ENCODE measurements around the gene MTA1.

Gene MTA1

DNA sequence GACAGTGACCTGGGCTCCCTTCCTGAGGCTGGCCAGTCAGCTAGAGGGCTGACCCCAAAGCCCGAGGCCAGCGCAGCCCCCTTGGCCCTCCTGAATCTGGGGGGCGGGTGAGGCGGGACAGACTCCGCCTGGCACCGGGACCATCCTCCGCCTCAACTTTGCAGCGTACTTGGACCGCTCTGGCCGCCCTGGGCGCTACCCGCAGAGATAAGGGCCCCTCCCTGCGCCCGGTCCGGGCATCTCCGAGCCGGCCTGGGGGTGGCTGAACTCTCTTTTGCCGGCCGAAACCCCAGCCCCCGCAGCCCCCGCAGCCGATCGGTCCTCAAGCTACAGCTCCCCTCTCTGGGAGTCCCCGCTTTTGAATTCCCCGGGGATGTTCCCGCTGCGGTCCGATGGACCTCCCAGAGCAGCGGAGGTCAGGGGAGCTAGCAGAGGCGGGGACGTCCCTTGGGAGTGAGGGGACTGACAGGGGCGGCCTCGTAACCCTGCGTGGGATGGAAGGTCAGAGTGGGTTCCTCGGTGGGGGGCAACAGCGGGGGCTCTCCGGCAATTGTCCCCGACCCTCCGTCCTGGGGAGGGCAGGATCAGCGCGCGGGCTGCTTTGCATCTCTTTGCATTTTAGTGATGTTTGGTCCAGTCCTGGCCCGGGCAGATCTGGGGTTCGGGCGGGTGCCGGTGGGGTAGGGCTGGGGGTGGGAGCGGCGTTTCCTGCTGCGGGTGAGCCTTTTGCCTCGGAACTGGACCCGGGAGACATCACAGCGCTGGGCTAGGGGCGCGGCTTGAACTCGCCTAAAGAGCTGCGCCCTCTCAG lies 66.7 kb downstream of the MTA1 start, which contains the start of gene CRIP1:
TSS of gene CRIP1 (plus strand) at position 724 of the 811 bp plus-strand sequence. CDS start 374 bp downstream, outside the sequence.
- Histone ChIP-seq H3K4me3 (ENCODE audit: low read depth in 1 of 2, low read length in 2 of 2) (peak within 1 kb of the TSS; percentile 50 to 70), H3K4me1 (ENCODE audit: control insufficient read depth in 1 of 2, insufficient read depth in 2 of 2, low read length in 2 of 2) (peaks cover 10 to 76% of the 10 kb centered on the region in 2 donors), H3K36me3 (ENCODE audit: control insufficient read depth in 1 of 2, insufficient read depth in 2 of 2, low read length in 2 of 2) (peaks cover 0 to 4% of the 10 kb centered on the region in 2 donors), H3K9me3 (ENCODE audit: control insufficient read depth in 1 of 2, low read length in 2 of 2) (no peaks in the 10 kb centered on the region), H3K27me3 (ENCODE audit: low read depth, low read length) (no peaks in the 10 kb centered on the region), H3K27ac (ENCODE audit: low read length) (no peak within 1 kb of the TSS)

DNA sequence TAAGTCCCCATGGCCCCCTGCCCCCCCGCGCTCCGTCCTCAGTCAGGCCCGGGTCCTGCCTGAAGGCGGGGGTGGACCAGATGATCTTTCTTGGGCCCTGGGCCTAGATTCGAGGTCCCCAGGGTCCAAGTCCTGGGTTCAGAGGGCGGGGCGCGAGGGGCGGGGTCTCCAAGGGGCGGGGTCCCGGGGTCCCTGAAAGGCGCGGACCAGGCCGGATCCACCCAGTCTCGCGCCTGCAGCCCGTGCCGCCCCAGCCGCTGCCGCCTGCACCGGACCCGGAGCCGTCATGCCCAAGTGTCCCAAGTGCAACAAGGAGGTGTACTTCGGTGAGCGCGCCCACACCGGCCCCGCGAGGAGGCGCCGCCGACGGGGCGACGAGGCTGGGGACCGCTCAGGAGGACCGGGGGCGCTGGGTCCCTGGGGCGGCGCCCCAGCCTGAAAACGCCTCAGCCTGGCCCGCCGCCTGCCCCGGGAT lies 67.4 kb downstream of the MTA1 start:
- H3K27ac ChIP-seq (ENCODE audit: low read length) = no peak overlapping the region
- peak overlapping the region; percentile 50 to 70 for H3K4me3 ChIP-seq (ENCODE audit: low read depth in 1 of 2, low read length in 2 of 2)
- peaks cover 9 to 77% of the 10 kb centered on the region in 2 donors for H3K4me1 ChIP-seq (ENCODE audit: control insufficient read depth in 1 of 2, insufficient read depth in 2 of 2, low read length in 2 of 2)

DNA sequence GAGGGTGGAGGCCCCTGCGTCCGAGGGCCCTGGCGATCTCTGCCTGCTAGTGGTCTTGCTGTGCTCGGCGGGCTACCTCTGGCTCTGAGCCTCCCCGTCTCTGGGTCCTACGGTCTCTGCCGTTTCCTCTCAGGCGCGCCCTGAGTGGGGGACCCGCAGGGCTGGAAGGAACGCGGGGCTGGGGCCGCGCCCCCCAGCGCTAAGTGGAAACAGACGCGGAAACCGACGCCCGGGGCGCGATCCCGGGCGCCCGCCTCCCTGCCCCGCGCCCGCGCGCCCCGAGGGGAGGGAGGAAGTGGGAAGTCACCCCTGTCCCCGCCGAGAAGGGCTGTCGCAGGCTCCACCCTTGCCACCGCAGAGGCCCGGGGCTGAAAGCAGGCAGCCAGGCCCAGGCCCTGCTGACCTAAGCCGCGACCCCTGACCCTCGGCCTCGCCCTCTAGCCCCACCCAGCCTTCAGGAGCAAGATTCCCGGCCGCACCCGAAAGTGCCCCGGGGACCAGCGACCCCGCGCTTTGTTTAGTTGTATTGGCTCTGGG lies 67.9 kb downstream of the MTA1 start:
- Histone ChIP-seq H3K9me3 (ENCODE audit: control insufficient read depth in 1 of 2, low read length in 2 of 2) (no peaks in the 10 kb centered on the region), H3K27ac (ENCODE audit: low read length) (no peak overlapping the region), H3K27me3 (ENCODE audit: low read depth, low read length) (no peaks in the 10 kb centered on the region), H3K4me3 (ENCODE audit: low read depth in 1 of 2, low read length in 2 of 2) (peak overlapping the region; percentile 50 to 70), H3K4me1 (ENCODE audit: control insufficient read depth in 1 of 2, insufficient read depth in 2 of 2, low read length in 2 of 2) (peaks cover 4 to 77% of the 10 kb centered on the region in 2 donors), H3K36me3 (ENCODE audit: control insufficient read depth in 1 of 2, insufficient read depth in 2 of 2, low read length in 2 of 2) (no peaks in the 10 kb centered on the region)

More for the DNA sequence above, 67.4 kb downstream of the MTA1 start:
- H3K9me3 ChIP-seq (ENCODE audit: control insufficient read depth in 1 of 2, low read length in 2 of 2) = no peaks in the 10 kb centered on the region
- H3K27me3 ChIP-seq (ENCODE audit: low read depth, low read length) = no peaks in the 10 kb centered on the region
- H3K36me3 ChIP-seq (ENCODE audit: control insufficient read depth in 1 of 2, insufficient read depth in 2 of 2, low read length in 2 of 2) = no peaks in the 10 kb centered on the region

DNA sequence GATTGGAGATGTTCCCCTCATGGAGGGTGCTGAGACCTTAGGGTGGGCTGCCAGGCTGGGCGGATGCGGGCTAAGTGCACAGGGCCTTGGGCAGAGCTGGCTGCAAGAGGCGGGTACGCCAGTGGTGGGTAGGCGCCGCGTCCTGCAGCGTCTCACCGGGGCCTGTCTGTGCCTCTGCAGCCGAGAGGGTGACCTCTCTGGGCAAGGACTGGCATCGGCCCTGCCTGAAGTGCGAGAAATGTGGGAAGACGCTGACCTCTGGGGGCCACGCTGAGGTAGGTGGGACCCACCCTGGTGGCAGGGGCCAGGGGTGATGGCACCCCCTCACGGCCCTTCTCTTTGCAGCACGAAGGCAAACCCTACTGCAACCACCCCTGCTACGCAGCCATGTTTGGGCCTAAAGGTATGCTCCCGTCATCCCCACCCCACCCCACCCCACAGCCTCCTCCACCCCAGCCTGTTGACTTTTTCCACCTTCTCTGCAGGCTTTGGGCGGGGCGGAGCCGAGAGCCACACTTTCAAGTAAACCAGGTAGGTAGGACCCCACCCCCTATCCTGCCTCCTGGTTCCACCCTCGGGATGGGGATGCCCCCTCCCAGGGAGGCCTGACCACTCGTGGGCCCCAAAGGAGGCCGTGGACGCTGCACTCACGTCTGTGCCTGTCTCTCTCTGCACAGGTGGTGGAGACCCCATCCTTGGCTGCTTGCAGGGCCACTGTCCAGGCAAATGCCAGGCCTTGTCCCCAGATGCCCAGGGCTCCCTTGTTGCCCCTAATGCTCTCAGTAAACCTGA lies 68.6 kb downstream of the MTA1 start:
- H3K27me3 ChIP-seq (ENCODE audit: low read depth, low read length) = no peaks in the 10 kb centered on the region
- peak overlapping the region; percentile 50 to 73 for H3K4me3 ChIP-seq (ENCODE audit: low read depth in 1 of 2, low read length in 2 of 2)
- peaks cover 3 to 70% of the 10 kb centered on the region in 2 donors for H3K4me1 ChIP-seq (ENCODE audit: control insufficient read depth in 1 of 2, insufficient read depth in 2 of 2, low read length in 2 of 2)
- peak overlapping the region; percentile 23 for H3K27ac ChIP-seq (ENCODE audit: low read length)
- no peaks in the 10 kb centered on the region for H3K9me3 ChIP-seq (ENCODE audit: control insufficient read depth in 1 of 2, low read length in 2 of 2)
- H3K36me3 ChIP-seq (ENCODE audit: control insufficient read depth in 1 of 2, insufficient read depth in 2 of 2, low read length in 2 of 2) = no peaks in the 10 kb centered on the region

DNA sequence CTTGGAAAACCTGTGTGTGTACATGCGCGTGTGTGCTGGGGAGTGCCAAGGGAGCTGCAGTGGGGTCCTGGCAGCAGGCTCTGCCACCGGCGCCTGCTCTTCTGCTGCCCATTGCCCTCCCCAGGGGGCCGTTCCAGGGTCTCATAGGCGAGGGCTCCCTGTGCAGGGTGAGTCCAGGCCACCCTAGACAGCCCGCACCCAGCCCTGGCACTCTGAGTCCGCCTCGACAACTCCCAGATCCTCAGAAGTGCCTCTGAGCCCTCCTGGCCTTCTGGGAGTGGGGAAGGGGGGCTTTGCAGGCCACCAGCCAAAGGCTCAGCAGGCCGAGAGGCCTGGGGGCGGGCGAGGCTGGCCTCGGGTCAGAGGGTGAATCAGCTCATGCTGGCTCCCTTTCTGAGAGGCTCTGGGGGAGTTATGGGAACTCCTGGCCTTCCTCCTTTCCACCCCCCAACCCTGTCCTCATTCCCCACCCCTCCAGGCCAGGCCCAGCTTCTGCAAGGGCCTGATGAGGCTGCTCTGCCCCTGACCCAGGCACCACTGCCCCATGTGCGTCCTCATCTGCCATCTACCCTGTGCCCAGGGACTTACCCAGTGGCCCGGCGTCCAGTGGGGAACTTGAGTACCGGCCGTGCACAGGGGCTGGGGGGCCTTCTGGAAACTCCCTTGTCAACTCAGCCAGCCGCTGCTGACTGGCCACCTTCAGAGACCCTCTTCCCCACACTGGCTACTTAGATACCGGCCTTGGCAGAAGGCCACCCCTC lies 69.3 kb downstream of the MTA1 start:
- peak overlapping the region; percentile 23 for H3K27ac ChIP-seq (ENCODE audit: low read length)
- H3K4me1 ChIP-seq (ENCODE audit: control insufficient read depth in 1 of 2, insufficient read depth in 2 of 2, low read length in 2 of 2) = peaks cover 3 to 62% of the 10 kb centered on the region in 2 donors
- H3K27me3 ChIP-seq (ENCODE audit: low read depth, low read length) = no peaks in the 10 kb centered on the region
- no peaks in the 10 kb centered on the region for H3K36me3 ChIP-seq (ENCODE audit: control insufficient read depth in 1 of 2, insufficient read depth in 2 of 2, low read length in 2 of 2)
- H3K4me3 ChIP-seq (ENCODE audit: low read depth in 1 of 2, low read length in 2 of 2) = peak overlapping the region; percentile 34 to 73
- H3K9me3 ChIP-seq (ENCODE audit: control insufficient read depth in 1 of 2, low read length in 2 of 2) = no peaks in the 10 kb centered on the region

DNA sequence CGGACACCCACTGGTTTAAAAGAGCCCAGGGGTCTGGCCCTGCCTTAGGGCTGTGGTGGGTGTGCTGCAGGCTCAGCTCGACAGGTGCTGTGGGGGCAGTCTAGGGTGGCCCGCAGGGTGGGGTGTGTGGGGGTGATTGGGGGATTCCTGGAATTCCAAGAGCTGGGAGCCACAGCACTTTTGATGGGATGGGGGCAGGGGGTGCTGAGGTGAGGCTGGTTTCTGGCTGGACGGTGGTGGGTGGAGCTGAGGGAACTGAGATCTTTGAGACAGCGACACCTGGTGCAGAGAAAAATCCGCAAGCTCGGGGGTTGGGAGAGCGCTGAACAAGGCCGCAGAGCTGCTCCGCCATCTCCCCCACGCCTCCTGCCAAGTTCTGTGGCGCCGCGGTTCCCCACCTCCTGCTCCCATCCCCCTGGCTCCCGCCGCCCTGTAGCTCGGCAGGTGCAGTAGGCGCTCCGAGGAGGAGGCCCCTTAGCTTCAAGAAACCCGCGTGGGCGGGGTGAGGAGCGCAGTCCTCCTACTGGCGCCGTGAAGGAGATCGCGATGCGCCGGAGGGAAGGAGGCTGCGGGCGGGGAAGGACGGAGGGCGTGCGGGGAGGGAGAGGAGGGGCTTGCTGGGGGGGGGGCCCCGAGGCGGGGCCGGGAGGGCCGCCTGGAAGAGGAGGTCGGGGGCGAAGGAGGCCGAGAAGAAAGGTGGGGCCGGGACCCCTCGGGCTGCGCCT lies 70.1 kb downstream of the MTA1 start:
- peak overlapping the region; percentile 34 to 73 for H3K4me3 ChIP-seq (ENCODE audit: low read depth in 1 of 2, low read length in 2 of 2)
- peak overlapping the region; percentile 31 for H3K27ac ChIP-seq (ENCODE audit: low read length)
- no peaks in the 10 kb centered on the region for H3K27me3 ChIP-seq (ENCODE audit: low read depth, low read length)
- H3K36me3 ChIP-seq (ENCODE audit: control insufficient read depth in 1 of 2, insufficient read depth in 2 of 2, low read length in 2 of 2) = no peaks in the 10 kb centered on the region
- peaks cover 0 to 55% of the 10 kb centered on the region in 2 donors for H3K4me1 ChIP-seq (ENCODE audit: control insufficient read depth in 1 of 2, insufficient read depth in 2 of 2, low read length in 2 of 2)
- no peaks in the 10 kb centered on the region for H3K9me3 ChIP-seq (ENCODE audit: control insufficient read depth in 1 of 2, low read length in 2 of 2)

DNA sequence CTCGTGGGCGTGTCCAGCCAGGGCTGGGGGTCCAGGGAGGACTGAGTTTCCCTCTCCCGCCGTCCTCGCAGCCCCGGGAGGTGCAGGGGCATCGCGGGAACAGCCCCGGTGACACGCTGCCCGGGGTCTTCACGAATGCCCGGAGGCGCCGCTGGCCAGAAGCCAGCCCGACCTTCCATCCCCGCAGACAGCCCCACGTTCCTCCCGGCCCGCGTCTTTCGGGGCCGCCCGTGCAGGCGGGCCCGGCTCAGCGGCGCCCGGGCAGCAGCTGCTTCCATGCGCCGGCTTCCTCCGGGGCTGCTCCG lies 70.6 kb downstream of the MTA1 start:
- Histone ChIP-seq H3K4me1 (ENCODE audit: control insufficient read depth in 1 of 2, insufficient read depth in 2 of 2, low read length in 2 of 2) (peaks cover 0 to 50% of the 10 kb centered on the region in 2 donors), H3K27ac (ENCODE audit: low read length) (peak overlapping the region; percentile 31), H3K36me3 (ENCODE audit: control insufficient read depth in 1 of 2, insufficient read depth in 2 of 2, low read length in 2 of 2) (no peaks in the 10 kb centered on the region), H3K9me3 (ENCODE audit: control insufficient read depth in 1 of 2, low read length in 2 of 2) (no peaks in the 10 kb centered on the region), H3K4me3 (ENCODE audit: low read depth in 1 of 2, low read length in 2 of 2) (peak overlapping the region; percentile 34 to 73), H3K27me3 (ENCODE audit: low read depth, low read length) (no peaks in the 10 kb centered on the region)

DNA sequence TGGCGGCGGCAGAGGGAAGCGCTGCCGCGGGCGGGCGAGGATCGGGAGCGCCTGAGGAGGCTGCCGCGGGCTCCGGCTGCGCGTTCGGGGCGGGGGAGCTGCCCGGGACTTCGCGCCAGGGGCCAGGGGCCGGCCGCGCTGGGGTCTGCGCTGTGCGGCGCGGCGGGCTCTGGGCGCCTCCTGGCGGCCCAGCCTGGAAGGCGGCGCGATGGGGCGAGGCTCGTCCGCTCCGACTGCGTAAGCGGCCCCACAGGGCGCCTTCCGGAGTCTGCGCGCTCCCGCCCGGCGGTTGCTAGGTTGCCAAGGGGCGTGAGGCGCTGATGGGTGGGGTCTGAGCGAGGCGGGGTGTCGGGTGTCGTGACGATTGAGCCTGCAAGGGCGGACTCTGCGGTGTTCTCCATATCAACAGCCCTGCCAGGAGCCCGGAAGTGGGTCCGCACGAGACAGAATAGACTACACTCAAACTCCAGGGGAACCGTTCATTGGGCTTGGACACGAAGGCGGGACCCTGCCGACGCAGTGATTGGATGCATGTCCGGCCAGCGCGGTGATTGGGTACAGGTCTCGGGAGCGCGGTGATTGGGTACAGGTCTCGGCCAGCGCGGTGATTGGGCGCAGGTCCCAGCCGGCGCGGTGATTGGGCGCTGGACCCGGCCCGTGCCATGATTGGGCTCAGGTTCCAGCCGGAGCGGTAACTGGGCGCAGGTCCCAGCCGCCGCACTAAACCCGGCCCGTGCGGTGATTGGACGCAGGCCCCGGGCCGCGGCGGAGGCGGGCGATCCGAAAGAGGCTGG lies 71.1 kb downstream of the MTA1 start, which contains the start of gene TEDC1:
TSS of gene TEDC1 (plus strand) at position 675 of the 794 bp plus-strand sequence. CDS start 130 bp downstream, outside the sequence.
- peaks cover 0 to 45% of the 10 kb centered on the region in 2 donors for H3K4me1 ChIP-seq (ENCODE audit: control insufficient read depth in 1 of 2, insufficient read depth in 2 of 2, low read length in 2 of 2)
- H3K4me3 ChIP-seq (ENCODE audit: low read depth in 1 of 2, low read length in 2 of 2) = peak within 1 kb of the TSS; percentile 34 to 90
- no peaks in the 10 kb centered on the region for H3K9me3 ChIP-seq (ENCODE audit: control insufficient read depth in 1 of 2, low read length in 2 of 2)
- H3K27me3 ChIP-seq (ENCODE audit: low read depth, low read length) = no peaks in the 10 kb centered on the region
- H3K27ac ChIP-seq (ENCODE audit: low read length) = peak within 1 kb of the TSS; percentile 31
- H3K36me3 ChIP-seq (ENCODE audit: control insufficient read depth in 1 of 2, insufficient read depth in 2 of 2, low read length in 2 of 2) = no peaks in the 10 kb centered on the region

DNA sequence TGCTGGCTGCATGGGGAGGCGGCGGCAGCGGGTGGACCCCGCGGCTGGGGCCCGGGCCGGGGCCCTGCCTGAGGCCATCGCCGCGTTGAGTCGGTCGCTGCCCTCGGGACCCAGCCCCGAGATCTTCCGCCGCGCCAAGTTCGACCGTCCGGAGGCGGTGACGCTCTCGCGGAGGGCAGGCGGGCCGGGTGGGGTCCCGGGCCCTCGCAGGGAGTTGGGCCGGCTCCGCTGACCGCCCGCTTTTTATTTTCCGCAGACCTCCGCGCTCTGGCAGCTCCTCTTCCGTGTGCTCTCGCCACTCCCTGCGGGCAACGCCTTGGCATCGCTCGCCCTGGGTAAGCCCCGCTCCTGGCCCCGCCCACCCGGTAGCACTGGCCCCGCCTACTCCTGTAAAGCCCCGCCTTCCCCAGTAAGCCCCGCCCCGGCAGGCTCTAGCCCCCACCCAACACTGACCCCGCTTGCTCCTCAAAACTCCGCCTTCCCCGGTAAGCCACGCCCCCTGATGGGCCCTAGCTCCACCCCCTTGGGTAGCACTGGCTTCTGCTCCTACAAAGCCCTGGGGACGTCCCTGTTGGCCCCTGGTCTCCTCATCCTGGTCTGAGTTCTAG lies 71.8 kb downstream of the MTA1 start:
- Histone ChIP-seq H3K27ac (ENCODE audit: low read length) (no peak overlapping the region), H3K27me3 (ENCODE audit: low read depth, low read length) (no peaks in the 10 kb centered on the region), H3K4me1 (ENCODE audit: control insufficient read depth in 1 of 2, insufficient read depth in 2 of 2, low read length in 2 of 2) (peaks cover 0 to 38% of the 10 kb centered on the region in 2 donors), H3K36me3 (ENCODE audit: control insufficient read depth in 1 of 2, insufficient read depth in 2 of 2, low read length in 2 of 2) (no peaks in the 10 kb centered on the region), H3K9me3 (ENCODE audit: control insufficient read depth in 1 of 2, low read length in 2 of 2) (no peaks in the 10 kb centered on the region), H3K4me3 (ENCODE audit: low read depth in 1 of 2, low read length in 2 of 2) (peak overlapping the region; percentile 3 to 90)

Measured in muscle layer of duodenum (tissue), 2 donors.